Naive thymus-derived CD4-positive, alpha-beta T cell (primary cell): ENCODE measurements around the gene OTOR. TPM values are rescaled to one million over a fixed set of nuclear protein-coding genes. Genes with fewer than 3 reads are reported as not detected.
A peak's percentile ranks its signal among the peaks of the same experiment; 100 is the strongest.

Source experiments
- ATAC-seq: fragments of 150-1000 bp; cut with Tn5 transposase; 2 replicates; pipeline ENCODE4 v1.10.0; 2021; ENCODE audit warnings: mild to moderate bottlenecking, moderate library complexity
- CTCF ChIA-PET: fragments of 350-600 bp; sonication (Branson Sonifier 250); formaldehyde crosslinking; loops from one replicate; lab custom pipeline; 2021; ENCODE audit warnings: antibody characterized with exemption; lab: Charles Lee
- POLR2A ChIA-PET: fragments of 350-600 bp; sonication (Branson Sonifier 250); formaldehyde crosslinking; loops from one replicate; lab custom pipeline; 2021; ENCODE audit warnings: antibody characterized with exemption, inconsistent platforms; lab: Charles Lee
- DNase-seq, 9 donors: peaks; one replicate each; pipeline versions ENCODE4 v3.0.0 to v3.0.0-alpha.2; 2020 to 2022; ENCODE audit warnings: mixed read lengths in 1 of 9
- H3K27ac ChIP-seq: one replicate; pipeline ENCODE4 v1.7.0; 2013; ENCODE audit warnings: mild to moderate bottlenecking, low read depth, low read length, moderate library complexity
- H3K27me3 ChIP-seq, 2 donors: one replicate each; pipeline ENCODE4 v1.7.0; 2013; ENCODE audit warnings: low read length in 2 of 2, mild to moderate bottlenecking in 2 of 2, moderate library complexity in 2 of 2; ENCODE audit not compliant: control insufficient read depth in 2 of 2, insufficient read depth in 2 of 2
- H3K36me3 ChIP-seq, 3 experiments: 1 replicate in 2 of 3; 2 replicates in 1 of 3; pipeline ENCODE4 v1.7.0; 2013; ENCODE audit warnings: low read length in 3 of 3, mild to moderate bottlenecking in 3 of 3, moderate library complexity in 1 of 3; ENCODE audit not compliant: insufficient read depth in 3 of 3, control insufficient read depth in 2 of 3
- H3K4me1 ChIP-seq, 2 donors: one replicate each; pipeline ENCODE4 v1.7.0; 2013; ENCODE audit warnings: low read length in 2 of 2, mild to moderate bottlenecking in 2 of 2, moderate library complexity in 1 of 2; ENCODE audit not compliant: control insufficient read depth in 2 of 2, insufficient read depth in 2 of 2
- H3K4me3 ChIP-seq: 2 replicates; pipeline ENCODE4 v1.7.0; 2013; ENCODE audit warnings: mild to moderate bottlenecking, low read length
- H3K9me3 ChIP-seq, 3 experiments: 1 replicate in 2 of 3; 2 replicates in 1 of 3; pipeline ENCODE4 v1.7.0; 2013; ENCODE audit warnings: low read length in 3 of 3; ENCODE audit not compliant: control insufficient read depth in 2 of 3
- H3K27ac Mint-ChIP-seq, 9 donors: one replicate each; pipeline ENCODE4 v1.8.0; 2020 to 2022; ENCODE audit warnings: mixed read lengths in 9 of 9, mild to moderate bottlenecking in 8 of 9, moderate library complexity in 5 of 9, inconsistent platforms in 2 of 9
- H3K27me3 Mint-ChIP-seq, 5 donors: one replicate each; pipeline ENCODE4 v1.8.0; 2021 to 2022; ENCODE audit warnings: mixed read lengths in 5 of 5, mild to moderate bottlenecking in 1 of 5
- H3K36me3 Mint-ChIP-seq, 5 donors: one replicate each; pipeline ENCODE4 v1.8.0; 2020 to 2022; ENCODE audit warnings: mixed read lengths in 5 of 5, mild to moderate bottlenecking in 3 of 5, inconsistent platforms in 1 of 5
- H3K4me1 Mint-ChIP-seq, 7 donors: one replicate each; pipeline ENCODE4 v1.8.0; 2020 to 2022; ENCODE audit warnings: mixed read lengths in 7 of 7, mild to moderate bottlenecking in 3 of 7, inconsistent platforms in 1 of 7
- H3K4me3 Mint-ChIP-seq, 10 donors: one replicate each; pipeline ENCODE4 v1.8.0; 2020 to 2022; ENCODE audit warnings: mild to moderate bottlenecking in 10 of 10, mixed read lengths in 10 of 10, moderate library complexity in 6 of 10, inconsistent platforms in 2 of 10
- H3K9me3 Mint-ChIP-seq, 11 donors: one replicate each; pipeline ENCODE4 v1.8.0; 2020 to 2022; ENCODE audit warnings: mixed read lengths in 11 of 11, mild to moderate bottlenecking in 4 of 11, inconsistent platforms in 1 of 11, moderate library complexity in 1 of 11
- intact Hi-C, 2 donors: fragments of 100-400 bp; cut with micrococcal nuclease; formaldehyde crosslinking; loops; one replicate each; pipeline ENCODE4 v1.15.1; 2023
- polyA plus RNA-seq, 2 donors: library from polyadenylated mRNA; unstranded; fragments of 300-500 nt; fragmentation: Illumina TruSeq; gene quantifications; one replicate each; pipeline ENCODE4 v1.2.3, GENCODE V29; 2021
- total RNA-seq, 6 experiments: library from RNA in 5 of 6; stranded (reverse) in 5 of 6; gene quantifications; 1 replicate in 5 of 6; 2 replicates in 1 of 6; pipeline ENCODE4 v1.2.3 and lab custom pipeline; 2021 to 2026

The OTOR gene
- total and polyA plus RNA-seq, 7 experiments from 2014 or later: not detected

- ATAC-seq (no peak), DNase-seq (no peak)
- Mint-ChIP-seq H3K36me3 (peaks cover 0 to 4% (median 0%) of the 10 kb centered on the region in 5 donors), H3K4me1 (peaks cover 0 to 15% (median 8%) of the 10 kb centered on the region in 7 donors), H3K4me3 (no peak overlapping the region), H3K27me3 (peaks cover 16 to 64% (median 25%) of the 10 kb centered on the region in 5 donors), H3K9me3 (peaks cover 0 to 2% (median 0%) of the 10 kb centered on the region in 11 donors), H3K27ac (no peak overlapping the region)
- no peak overlapping the region for H3K4me3 ChIP-seq
- no peak overlapping the region for H3K27ac ChIP-seq
- H3K9me3 ChIP-seq: no peaks in the 10 kb centered on the region
- peaks cover 1 to 3% of the 10 kb centered on the region in 2 donors for H3K4me1 ChIP-seq
- ChIA-PET CTCF (no interaction called here), POLR2A (no interaction called here)
- H3K27me3 ChIP-seq: no peaks in the 10 kb centered on the region
- H3K36me3 ChIP-seq: no peaks in the 10 kb centered on the region
- intact Hi-C loops: no loop called here
Observed at GRCh38 chr20:16714751-16715150, 33.4 kb upstream of the OTOR start.

- Histone ChIP-seq H3K4me3 (no peak overlapping the region), H3K4me1 (no peaks in the 10 kb centered on the region), H3K9me3 (no peaks in the 10 kb centered on the region), H3K36me3 (no peaks in the 10 kb centered on the region), H3K27me3 (no peaks in the 10 kb centered on the region), H3K27ac (no peak overlapping the region)
- Mint-ChIP-seq H3K4me1 (no peaks in the 10 kb centered on the region), H3K9me3 (peaks cover 0 to 2% (median 0%) of the 10 kb centered on the region in 11 donors), H3K36me3 (peaks cover 0 to 4% (median 0%) of the 10 kb centered on the region in 5 donors), H3K27ac (no peak overlapping the region), H3K27me3 (peaks cover 28 to 73% (median 40%) of the 10 kb centered on the region in 5 donors), H3K4me3 (no peak overlapping the region)
- DNase-seq (no peak), ATAC-seq (no peak)
- POLR2A ChIA-PET: no interaction called here
- intact Hi-C loops: no loop called here
- CTCF ChIA-PET: no interaction called here
Observed at GRCh38 chr20:16719421-16719820, 28.7 kb upstream of the OTOR start.

- Mint-ChIP-seq H3K4me1 (peaks cover 32 to 53% (median 49%) of the 10 kb centered on the region in 7 donors), H3K9me3 (peaks cover 0 to 10% (median 1%) of the 10 kb centered on the region in 11 donors), H3K27ac (peak overlapping the region; percentile 98 to 100 (median 100)), H3K36me3 (peaks cover 5 to 34% (median 18%) of the 10 kb centered on the region in 5 donors), H3K27me3 (peaks cover 10 to 32% (median 17%) of the 10 kb centered on the region in 5 donors), H3K4me3 (peak overlapping the region; percentile 87 to 100 (median 99))
- ChIA-PET POLR2A (interaction anchor here (0.9 to 3.6 kb wide), 5 partner anchors 18 to 1778 kb away, joined by 3 to 19 read pairs (median 4); partner anchors contain the start of genes KIF16B, SEC23B and ZNF133), CTCF (interaction anchor here (0.6 kb wide), 1 partner anchor 1587 kb away, joined by 3 read pairs; no protein-coding TSS in a partner anchor)
- ATAC-seq: no peak
- DNase-seq: no peak
- peaks cover 0 to 19% (median 6%) of the 10 kb centered on the region in 3 experiments for H3K36me3 ChIP-seq
- H3K4me1 ChIP-seq: peaks cover 30 to 34% of the 10 kb centered on the region in 2 donors
- H3K27ac ChIP-seq: peak overlapping the region; percentile 94
- intact Hi-C loops: loop anchor here (1.0 to 2.0 kb wide), 3 partner anchors 20 to 1838 kb away; partner anchors contain the start of genes RRBP1 (in 1 of the 2) and SMIM26 (in 1 of the 2)
- no peaks in the 10 kb centered on the region for H3K9me3 ChIP-seq
- H3K27me3 ChIP-seq: no peaks in the 10 kb centered on the region
- peak overlapping the region; percentile 93 for H3K4me3 ChIP-seq
Observed at GRCh38 chr20:16729080-16729479, 19.1 kb upstream of the OTOR start.

- H3K36me3 Mint-ChIP-seq: peaks cover 5 to 38% (median 20%) of the 10 kb centered on the region in 5 donors
- CTCF ChIA-PET: interaction anchor here (0.6 kb wide), 1 partner anchor 1586 kb away, joined by 3 read pairs; no protein-coding TSS in a partner anchor
- H3K27ac Mint-ChIP-seq: peak within 1 kb of the TSS; percentile 98 to 100 (median 100)
- no peaks in the 10 kb centered on the region for H3K27me3 ChIP-seq
- peak; percentile 98 for ATAC-seq
- peak within 1 kb of the TSS; percentile 87 to 100 (median 99) for H3K4me3 Mint-ChIP-seq
- peaks cover 9 to 25% (median 15%) of the 10 kb centered on the region in 5 donors for H3K27me3 Mint-ChIP-seq
- DNase-seq: peak; percentile 75 to 94 (median 90)
- H3K4me1 Mint-ChIP-seq: peaks cover 32 to 60% (median 56%) of the 10 kb centered on the region in 7 donors
- H3K9me3 Mint-ChIP-seq: peaks cover 0 to 10% (median 0%) of the 10 kb centered on the region in 11 donors
- peaks cover 30 to 40% of the 10 kb centered on the region in 2 donors for H3K4me1 ChIP-seq
- intact Hi-C loops: loop anchor here (1.0 to 10.0 kb wide), 10 partner anchors 21 to 1837 kb away; partner anchors contain the start of genes KAT14 (in 2 of the 2), PET117 (in 2 of the 2), RRBP1 (in 2 of the 2) and DZANK1 (in 1 of the 2)
- no peaks in the 10 kb centered on the region for H3K9me3 ChIP-seq
- H3K36me3 ChIP-seq: peaks cover 2 to 27% (median 6%) of the 10 kb centered on the region in 3 experiments
- POLR2A ChIA-PET: interaction anchor here (0.7 to 3.6 kb wide), 6 partner anchors 19 to 1778 kb away, joined by 3 to 19 read pairs (median 4); partner anchors contain the start of genes KIF16B, SEC23B and ZNF133
- peak within 1 kb of the TSS; percentile 94 for H3K27ac ChIP-seq
- H3K4me3 ChIP-seq: peak within 1 kb of the TSS; percentile 93
Observed at GRCh38 chr20:16729565-16730460, 18.3 kb upstream of the OTOR start, which contains the start of gene SNRPB2. Gene SNRPB2 (plus strand): TSS chr20:16730026. CDS start chr20:16731703, 1,677 bp downstream.

GRCh38 chr20:16732506-16733152 is 15.5 kb upstream of the OTOR start:
- ChIA-PET POLR2A (no interaction called here), CTCF (no interaction called here)
- Mint-ChIP-seq H3K9me3 (peaks cover 0 to 8% (median 0%) of the 10 kb centered on the region in 11 donors), H3K27ac (peak overlapping the region in 7 of 9 donors; percentile 19 to 66 (median 50)), H3K36me3 (peaks cover 5 to 50% (median 39%) of the 10 kb centered on the region in 5 donors), H3K27me3 (peaks cover 2 to 9% (median 3%) of the 10 kb centered on the region in 5 donors), H3K4me3 (peak overlapping the region in 3 of 10 donors; percentile 18 to 72 (median 18)), H3K4me1 (peaks cover 39 to 80% (median 71%) of the 10 kb centered on the region in 7 donors)
- H3K9me3 ChIP-seq: no peaks in the 10 kb centered on the region
- ATAC-seq (no peak), DNase-seq (no peak)
- peak overlapping the region; percentile 34 for H3K27ac ChIP-seq
- H3K4me3 ChIP-seq: no peak overlapping the region
- peaks cover 10 to 52% (median 15%) of the 10 kb centered on the region in 3 experiments for H3K36me3 ChIP-seq
- no peaks in the 10 kb centered on the region for H3K27me3 ChIP-seq
- intact Hi-C loops: loop anchor here (5.0 to 10.0 kb wide), 3 partner anchors 950 to 1732 kb away; partner anchors contain the start of genes KAT14 (in 2 of the 2), PET117 (in 2 of the 2), DZANK1 (in 1 of the 2) and POLR3F (in 1 of the 2)
- H3K4me1 ChIP-seq: peaks cover 30 to 46% of the 10 kb centered on the region in 2 donors
